GM19438 (cell line): ENCODE results near the gene PUS7.
"Not testable (repeated sequence)": the region's sequence is repeated elsewhere in the genome, so short reads cannot be mapped to it uniquely, and the experiment has no call there.

ENCODE experiments used
- ATAC-seq: cut with Tn5 transposase; IDR thresholded peaks from one replicate; pipeline ENCODE4 v1.9.1; 2021; ENCODE audit warnings: low read depth; ENCODE audit not compliant: unreplicated experiment

PUS7 gene

DNA sequence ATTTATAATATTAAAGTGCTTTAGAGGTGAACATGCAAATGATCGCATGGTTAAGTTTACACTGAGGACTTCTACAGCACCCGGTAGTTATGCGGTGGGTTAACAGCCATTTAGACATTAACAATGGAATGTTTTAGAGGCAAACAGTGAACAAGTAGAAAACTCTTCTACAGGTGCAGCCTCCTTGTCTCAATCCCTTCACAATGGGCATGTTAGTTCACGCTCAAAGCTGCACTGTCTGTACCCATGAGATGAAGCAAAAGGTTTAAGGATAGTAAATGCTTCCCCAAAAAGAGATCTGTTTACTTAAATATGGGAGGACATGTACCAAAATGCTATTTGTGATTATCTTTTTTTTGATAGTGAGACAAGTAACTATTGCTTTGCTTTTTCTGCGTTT, 25.1 kb downstream of the PUS7 start:
- no peak for ATAC-seq

DNA sequence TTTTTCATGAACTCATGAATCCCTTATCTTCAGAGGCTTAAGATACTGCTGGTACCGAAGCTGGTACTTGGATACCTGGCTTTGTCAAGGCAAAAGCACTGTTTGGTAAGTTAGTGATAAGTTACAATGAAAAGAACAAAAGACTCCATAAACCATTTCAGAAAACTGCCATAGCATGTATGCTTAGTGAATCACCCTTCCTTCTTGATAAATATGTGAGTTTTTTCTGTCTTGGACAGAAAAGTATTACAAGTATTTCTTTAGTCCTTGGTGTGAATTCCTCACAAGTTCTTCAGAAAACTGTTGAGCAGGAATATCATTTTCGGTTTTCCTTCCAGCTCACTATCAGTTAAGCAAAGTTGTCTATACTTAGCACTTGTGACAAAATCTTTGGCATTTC, 25.6 kb downstream of the PUS7 start:
- ATAC-seq = no peak

GRCh38 chr7:105493923-105494315, 28.2 kb downstream of the PUS7 start:
- ATAC-seq = no peak

DNA sequence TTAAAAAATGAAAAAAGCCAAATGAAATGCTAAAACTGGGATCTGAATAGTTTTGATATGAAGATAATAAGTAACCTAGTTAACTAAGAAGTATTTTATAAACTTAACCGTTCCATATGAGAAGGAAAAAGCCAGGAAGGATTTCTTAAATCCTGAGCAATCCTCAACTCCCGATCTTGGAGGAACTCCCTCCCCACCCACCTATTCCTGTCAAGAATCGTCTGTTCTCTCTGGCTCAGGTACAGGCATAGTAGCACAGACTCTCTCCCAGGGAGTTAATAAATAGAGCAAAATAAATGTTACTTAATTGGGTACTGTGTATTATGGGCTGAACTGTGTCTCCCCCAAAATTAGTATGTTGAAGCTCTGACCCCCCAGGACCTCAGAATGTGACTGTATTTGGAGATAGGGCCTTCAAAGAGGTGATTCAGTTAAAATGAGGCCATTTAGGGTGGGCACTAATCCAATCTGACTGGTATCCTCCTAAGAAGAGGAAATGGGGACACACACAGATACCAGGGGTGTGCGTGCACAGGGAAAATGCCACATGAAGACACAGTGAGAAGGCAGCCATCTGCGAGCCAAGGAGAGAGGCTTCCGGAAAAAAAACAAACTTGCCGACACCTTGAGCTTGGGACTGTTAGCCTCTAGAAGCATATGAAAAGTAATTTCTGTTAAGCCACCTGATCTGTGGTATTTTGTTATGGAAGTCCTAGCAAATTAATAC, 28.7 kb downstream of the PUS7 start:
- ATAC-seq = no peak

GRCh38 chr7:105489409-105489808, 32.7 kb downstream of the PUS7 start:
- no peak for ATAC-seq

DNA sequence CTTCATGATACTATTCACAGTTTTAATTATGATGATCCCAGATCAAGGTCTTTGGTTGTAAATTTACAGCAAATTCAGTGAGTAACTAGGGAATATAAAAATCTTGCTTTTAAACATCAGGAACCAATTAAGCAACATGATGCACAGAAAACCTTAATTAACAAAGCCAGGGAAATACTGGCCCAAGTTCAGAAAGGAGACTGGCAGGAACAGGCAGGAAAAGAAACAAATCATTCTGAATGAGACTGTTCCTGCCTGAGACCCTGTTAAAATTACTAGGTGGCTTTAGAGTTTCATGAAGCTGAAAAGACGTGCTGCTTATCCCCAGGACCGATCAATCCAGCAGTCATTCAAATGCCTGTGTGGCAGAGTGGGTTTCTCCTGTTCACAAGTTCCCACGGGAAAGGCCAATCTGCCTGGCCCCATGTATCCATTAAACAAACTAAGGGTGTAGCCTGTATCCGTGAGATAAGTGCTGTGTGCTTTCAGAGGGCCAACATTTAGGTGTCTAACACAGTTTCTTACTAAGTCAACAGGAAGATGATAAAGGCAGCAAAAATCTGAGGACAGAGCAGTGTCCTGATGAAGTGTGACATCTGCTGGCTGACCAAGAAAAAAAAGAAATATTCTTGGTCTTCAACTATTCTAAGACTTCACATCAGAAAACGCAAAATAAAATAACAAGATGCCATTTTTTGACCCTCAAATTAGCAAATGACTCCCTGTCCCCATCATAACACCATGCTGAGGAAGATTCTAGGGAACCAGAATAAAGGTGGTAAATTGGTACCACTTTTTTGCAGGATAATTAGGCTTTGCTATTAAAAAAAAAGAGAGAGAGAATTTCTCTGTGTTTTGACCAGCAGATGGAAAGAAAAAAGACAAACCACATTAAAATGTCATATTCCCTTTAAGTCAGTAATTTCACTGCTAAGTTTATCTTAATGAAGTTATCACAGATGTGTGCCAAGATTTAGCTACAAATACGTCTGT, 34.2 kb downstream of the PUS7 start:
- ATAC-seq = no peak

DNA sequence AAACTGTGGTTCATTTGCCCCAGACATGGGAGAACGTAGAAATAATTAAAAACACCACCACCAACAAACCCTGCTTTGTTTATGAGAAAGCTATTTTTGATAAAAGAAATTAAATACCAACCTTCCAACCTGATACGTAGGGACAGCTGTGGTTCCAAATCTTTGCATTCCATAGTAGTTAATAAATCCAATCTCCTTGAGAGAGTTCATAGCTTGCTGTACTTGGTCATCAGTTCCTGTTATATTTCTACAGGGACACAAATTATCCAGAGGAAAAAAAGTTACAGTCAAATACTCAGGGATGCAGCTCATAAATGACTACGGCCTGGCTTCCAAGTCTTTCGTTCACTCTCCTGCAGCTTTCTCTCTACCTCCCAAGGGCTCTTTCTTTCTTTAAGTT, 41.1 kb downstream of the PUS7 start:
- ATAC-seq = no peak

DNA sequence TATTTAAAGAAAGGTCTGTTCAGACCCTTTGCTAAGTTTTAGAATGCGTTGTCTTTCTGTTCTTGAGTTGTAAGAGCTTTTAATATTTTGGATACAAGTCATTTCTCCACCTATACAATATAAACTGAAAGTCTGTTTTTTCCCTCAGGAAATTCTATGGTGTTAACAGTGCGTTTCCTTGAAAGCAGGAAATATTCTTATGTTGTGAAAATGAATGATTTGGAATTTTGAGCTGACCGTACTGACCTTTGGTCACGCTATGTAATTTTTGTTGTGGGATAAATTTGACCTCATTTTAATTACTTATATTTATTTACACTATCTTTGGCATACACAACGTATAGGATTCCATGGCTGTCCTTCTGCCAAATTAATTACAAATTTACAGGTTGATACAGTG, 43.5 kb downstream of the PUS7 start:
- ATAC-seq = no peak

DNA sequence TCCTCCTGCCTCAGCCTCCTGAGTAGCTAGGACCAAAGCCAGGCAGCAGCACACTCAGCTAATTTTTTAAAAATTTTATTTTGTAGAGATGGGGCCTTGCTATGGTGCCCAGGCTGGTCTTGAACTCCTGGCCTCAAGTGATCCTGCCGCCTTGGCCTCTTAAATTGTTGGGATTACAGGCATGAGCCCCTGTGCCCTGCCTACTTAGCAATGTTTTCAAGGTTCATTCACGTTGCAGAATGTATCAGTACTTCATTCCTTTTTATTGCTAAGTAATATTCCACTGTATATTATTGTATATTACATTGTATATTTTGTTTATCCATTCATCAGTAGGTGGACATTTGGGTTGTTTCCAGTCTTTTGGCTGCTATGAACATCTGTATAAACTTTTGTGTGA, 44.2 kb downstream of the PUS7 start:
- no peak for ATAC-seq

DNA sequence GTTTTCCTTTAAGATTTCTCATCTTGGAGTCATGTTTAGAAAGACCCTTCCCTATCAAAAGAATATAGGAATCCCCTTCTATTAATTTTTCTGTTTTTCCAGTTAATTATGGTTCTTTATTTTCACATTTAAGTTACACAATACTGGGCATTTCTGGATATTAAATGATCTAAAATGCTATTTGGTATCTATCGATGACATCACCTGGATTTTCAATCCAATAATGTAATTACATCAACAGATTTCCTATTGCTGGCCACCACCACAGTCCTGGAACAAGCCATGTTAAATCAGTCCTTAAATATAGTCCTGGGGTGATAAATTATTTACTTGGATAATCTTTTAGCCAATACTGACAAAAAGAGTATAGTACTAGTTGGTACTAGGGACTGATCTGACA, 48.0 kb downstream of the PUS7 start:
- no peak for ATAC-seq

DNA sequence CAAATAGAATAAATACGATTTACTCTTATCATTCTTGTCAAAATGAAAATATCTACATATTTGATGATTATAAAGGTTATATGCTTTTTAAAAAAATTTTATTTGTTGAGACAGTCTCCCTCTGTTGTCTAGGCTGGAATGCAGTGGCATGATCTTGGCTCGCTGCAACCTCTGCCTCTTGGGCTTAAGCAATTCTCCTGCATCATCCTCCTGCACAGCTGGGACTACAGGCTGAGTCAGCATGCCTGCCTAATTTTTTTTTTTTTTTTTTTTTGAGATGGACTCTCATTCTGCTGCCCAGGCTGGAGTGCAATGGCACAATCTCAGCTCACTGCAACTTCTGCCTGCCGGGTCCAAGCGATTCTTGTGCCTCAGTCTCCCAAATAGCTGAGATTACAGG, 48.9 kb downstream of the PUS7 start:
- ATAC-seq = no peak

- ATAC-seq = no peak
Observed at GRCh38 chr7:105470846-105471245, 51.2 kb downstream of the PUS7 start.

DNA sequence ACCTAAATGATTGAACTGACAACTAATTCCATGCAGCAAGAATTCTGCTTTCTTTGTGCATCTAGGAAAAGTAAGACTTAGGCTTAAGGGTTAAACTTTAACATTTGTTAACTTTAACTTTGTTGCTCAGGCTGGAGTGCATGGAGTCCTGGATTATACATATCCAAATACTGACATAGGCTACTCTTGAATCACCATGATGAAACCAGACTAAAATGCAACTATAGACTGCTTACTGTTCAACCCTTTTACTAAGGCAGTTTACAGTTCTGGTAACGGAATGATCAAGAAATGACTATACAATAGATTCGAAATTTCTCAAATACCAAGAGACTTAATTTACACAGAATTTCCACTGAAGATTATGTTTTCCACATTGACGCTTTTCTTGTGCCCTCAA, 52.0 kb downstream of the PUS7 start:
- no peak for ATAC-seq

- no peak for ATAC-seq
Observed at GRCh38 chr7:105462765-105463420, 59.2 kb downstream of the PUS7 start.

GRCh38 chr7:105461518-105461917, 60.6 kb downstream of the PUS7 start:
- ATAC-seq = no peak

GRCh38 chr7:105457619-105458225, 64.3 kb downstream of the PUS7 start:
- no peak for ATAC-seq

DNA sequence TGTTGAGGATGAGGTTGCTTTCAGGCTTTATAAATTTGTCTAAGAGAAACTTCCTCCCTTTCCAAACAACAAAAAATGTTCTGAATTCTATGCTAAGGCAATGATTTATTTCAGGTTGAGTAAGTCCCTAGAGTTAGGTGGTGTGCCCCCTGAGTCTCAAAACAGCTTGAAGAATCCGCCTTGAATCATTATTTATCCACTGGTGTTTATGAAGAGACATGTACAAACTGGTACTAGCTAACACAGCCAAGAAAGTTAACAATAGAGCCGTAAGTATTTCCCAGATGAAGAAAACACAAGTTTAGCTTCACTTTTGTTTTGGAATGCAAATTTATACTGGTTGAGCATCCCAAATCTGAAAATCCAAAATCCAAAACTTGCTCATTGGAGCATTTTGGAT, 67.2 kb downstream of the PUS7 start:
- ATAC-seq = no peak

DNA sequence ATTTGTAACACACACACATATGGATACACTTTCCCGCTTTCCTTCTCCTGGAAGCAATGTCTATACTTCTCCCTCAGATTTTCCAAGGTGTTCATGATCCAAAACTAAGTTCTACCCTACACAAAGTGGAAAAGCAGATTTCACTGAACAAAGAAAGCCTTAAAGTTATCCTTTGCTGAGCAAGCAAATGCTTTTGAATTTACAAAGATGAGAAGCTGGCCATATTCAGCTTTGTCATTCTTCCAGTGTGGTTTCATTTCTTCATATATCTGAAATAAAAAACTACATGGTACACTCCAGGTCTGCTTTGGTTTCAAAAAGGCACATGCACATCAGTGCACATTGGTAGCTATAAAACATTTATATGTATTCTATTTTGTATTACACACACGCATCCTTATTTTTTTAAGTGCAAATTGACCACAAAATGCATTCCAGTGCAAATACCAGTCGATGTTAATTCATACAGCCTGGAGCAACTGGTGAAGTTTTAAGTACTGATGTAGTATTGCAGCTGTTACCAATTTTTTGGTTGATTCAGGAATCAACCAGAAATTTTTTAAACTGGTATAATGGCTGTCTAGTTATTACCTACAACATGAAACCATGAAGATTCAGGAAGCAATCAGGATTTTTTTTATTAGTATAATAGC, 67.8 kb downstream of the PUS7 start:
- ATAC-seq = no peak

DNA sequence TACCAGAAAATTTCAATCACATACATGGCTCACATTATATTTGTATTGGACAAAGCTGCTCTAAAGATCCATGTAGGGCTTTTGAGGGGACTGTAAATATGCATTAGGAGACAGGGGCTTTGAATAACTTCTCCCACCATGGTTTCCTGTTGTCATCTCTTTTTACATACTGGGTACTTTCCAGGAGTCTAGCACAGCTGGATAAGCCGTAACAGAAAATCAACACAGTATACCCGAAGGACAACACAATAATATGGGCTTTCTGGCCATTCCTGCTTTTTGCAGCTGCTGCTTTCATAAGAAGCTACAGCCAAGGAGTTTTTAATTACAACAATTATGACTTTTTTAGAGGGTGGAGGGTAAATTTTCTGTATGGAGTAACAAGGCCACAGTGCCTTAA, 70.0 kb downstream of the PUS7 start:
- ATAC-seq = no peak

GRCh38 chr7:105450870-105451269, 71.2 kb downstream of the PUS7 start:
- not testable (repeated sequence) for ATAC-seq
